ENCODE data around the gene TESK2. TPM values are rescaled to one million over a fixed set of nuclear protein-coding genes. Genes with fewer than 3 reads are reported as not detected.
"Not testable (repeated sequence)": the region's sequence is repeated elsewhere in the genome, so short reads cannot be mapped to it uniquely, and the experiment has no call there.

The TESK2 gene
- total RNA-seq, 1 donor from 2014 or later, result 1.5 TPM

DNA sequence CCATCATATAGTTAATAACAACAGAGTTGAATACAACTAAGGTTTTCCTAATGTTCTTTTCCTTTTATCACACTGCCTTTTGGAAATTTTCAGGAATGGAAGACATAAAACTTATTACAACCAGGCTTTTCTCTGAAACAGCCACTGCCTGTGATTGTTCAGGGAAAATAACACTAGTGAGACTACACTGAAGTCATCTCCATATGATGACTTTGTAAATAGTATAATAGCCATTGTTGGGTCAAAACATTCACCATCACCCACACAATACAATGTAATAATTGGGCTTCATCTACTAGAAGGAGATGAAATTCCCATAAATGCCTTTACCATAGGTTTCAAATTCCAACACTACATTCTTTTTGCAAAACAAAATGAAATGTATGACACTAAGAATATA lies 5.0 kb downstream of the TESK2 start:
- intact Hi-C loops (cut with DNase I), result no loop called here
- DNase-seq (no peak), ATAC-seq (ENCODE audit: poor library complexity) (no peak)

DNA sequence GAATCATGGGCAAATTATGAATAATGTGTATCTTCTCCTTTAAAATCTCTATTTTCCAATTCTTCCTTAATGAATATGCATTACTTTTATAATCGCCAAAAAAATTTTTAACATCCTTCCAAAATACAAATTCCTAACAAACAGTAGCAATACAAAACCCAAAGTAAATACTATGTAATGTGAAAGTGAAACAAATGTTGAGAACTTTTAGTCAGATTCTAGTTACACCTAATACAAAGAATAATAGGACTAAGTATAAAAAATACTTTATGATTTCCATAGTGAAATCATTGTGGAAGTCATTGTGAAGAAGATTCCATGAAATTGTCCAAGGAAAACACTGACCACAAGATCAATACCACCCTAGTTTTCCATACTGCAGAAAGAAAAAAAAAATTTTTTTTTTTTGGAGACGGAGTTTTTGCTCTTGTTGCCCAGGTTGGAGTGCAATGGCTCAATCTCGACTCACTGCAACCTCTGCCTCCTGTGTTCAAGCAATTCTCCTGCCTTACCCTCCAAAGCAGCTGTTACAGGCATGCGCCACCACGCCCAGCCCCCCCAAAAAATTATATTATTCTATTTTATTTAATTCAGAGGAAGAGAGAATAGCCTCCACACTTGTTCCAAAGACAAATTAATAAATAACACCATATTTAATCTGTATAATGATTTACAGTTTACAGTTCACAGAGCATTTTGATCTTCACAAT lies 11.8 kb downstream of the TESK2 start:
- DNase-seq, result no peak
- no peak for ATAC-seq (ENCODE audit: poor library complexity)
- intact Hi-C loops (cut with DNase I), result no loop called here

DNA sequence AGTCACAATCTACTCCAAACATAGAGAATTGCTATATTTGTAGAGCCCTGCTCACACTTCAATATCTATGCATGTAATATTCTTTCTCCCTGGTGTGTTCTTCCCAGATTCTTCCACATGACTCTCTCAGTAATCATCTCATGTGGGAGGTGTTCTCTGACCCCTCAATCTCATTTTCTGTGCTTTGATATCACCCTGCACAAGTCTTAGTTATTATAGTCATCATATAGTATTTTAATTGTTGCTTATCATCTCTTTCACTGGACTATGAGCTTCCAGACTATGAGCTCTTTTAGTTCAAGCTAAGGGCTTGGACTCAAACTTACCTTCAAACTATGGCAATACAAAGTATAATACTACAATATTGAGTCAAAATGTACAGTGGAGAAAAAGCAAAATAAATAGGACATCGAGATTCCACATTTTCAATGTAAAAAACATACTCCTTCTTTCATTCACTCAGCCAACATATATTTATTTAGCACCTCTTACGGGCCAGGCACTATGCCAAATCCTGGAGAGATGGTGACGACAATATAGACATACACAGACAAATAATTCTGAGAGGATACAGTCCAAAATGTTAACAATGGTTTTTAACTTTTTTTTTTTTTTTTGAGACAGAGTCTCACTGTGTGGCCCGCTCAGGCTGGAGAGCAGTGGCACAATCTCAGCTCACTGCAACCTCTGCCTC lies 12.7 kb downstream of the TESK2 start:
- ATAC-seq (ENCODE audit: poor library complexity) (no peak), DNase-seq (no peak)
- intact Hi-C loops (cut with DNase I), result no loop called here

DNA sequence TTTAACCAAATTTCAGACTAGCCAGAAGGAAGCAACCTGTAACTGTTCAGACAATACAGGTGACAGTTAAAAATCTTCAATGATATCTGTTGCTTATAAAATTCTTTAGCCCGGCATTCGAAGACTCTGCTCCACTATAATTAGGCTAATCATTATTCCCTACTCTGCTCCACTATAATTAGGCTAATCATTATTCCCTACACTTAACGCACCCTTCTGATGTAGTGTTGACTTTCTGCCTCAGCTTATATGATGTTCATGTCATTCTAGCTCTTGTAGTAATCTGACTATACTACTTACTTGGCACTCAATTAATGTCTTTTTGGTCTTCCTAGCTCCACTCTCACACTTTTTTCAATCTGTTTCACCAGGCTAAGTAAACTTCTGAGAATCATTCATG lies 13.3 kb downstream of the TESK2 start:
- DNase-seq, result no peak
- intact Hi-C loops (cut with DNase I), result no loop called here
- ATAC-seq (ENCODE audit: poor library complexity), result no peak

DNA sequence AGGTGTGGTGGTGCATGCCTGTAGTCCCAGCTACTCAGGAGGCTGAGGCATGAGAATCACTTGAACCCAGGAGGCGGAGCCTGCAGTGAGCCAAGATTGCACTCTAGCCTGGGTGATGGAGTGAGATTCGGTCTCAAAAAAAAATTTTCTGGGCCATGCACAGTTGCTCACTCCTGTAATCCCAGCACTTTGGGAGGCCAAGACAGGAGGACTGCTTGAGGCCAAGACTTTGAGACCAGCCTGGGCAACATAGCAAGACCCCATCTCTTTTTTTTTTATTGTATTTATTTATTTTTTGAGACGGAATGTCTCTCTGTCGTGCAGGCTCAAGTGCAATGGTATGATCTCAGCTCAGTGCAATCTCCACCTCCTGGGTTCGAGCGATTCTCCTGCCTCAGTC lies 16.8 kb downstream of the TESK2 start:
- ATAC-seq (ENCODE audit: poor library complexity); intact Hi-C loops (cut with DNase I); DNase-seq: not testable (repeated sequence)

DNA sequence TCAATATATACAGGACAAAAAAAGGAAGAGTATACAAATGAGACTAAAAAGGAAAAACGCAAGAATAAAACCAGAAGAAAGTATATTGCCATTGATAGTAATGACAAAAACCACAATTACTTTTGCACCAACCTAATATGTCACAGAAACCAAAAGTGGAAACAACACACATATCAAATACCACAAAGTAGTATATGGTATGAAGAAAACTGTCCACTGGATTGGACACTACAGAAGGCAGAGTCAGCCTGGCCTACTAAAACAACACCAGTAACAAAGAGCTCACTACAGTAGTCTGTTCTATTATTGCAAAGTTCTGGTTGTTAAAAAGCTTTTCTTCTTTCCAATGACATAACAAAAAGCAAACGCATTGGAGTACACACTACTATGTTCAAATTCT lies 17.7 kb downstream of the TESK2 start:
- ATAC-seq (ENCODE audit: poor library complexity), result no peak
- intact Hi-C loops (cut with DNase I), result no loop called here

DNA sequence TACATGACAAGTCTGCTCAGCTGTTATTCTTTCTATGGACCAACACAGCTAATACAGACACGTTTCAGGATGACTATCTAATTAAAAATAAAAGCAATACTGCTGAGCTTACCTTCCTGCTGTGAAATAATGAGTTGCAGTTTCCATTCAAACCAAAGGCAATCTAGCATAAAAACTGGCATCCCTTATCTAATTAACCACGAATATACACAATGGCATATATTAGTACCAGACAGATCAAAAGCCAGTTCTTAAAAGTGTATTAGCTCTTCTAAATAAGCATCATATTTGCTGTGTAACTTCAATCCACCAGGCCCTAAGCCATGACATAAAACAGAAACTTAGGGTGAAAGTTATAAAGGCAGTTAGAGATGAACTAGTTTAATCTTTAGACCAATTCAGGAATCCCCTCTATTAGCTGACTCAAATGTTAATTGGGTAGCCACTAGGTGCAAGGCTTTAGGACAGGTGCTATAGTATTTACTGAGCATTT lies 20.6 kb downstream of the TESK2 start:
- intact Hi-C loops (cut with DNase I), result no loop called here

More for the DNA sequence above, 17.7 kb downstream of the TESK2 start:
- DNase-seq, result no peak

DNA sequence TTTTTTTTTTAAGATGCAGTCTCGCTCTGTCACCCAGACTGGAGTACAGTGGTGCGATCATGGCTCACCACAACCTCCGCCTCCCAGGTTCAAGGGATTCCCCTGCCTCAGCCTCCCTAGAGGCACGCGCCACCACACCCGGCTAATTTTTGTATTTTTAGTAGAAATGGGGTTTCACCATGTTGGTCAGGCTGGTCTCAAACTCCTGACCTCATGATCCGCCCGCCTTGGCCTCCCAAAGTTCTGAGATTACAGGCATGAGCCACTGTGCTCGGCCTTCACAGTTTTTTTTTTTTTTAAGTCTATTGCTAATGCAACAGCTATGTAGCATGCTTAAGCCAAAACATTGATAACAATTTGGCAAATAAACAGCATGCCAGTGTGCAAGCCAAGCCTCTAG lies 23.6 kb downstream of the TESK2 start:
- ATAC-seq (ENCODE audit: poor library complexity); intact Hi-C loops (cut with DNase I); DNase-seq: not testable (repeated sequence)

More for the DNA sequence above, 20.6 kb downstream of the TESK2 start:
- DNase-seq (no peak), ATAC-seq (ENCODE audit: poor library complexity) (no peak)

DNA sequence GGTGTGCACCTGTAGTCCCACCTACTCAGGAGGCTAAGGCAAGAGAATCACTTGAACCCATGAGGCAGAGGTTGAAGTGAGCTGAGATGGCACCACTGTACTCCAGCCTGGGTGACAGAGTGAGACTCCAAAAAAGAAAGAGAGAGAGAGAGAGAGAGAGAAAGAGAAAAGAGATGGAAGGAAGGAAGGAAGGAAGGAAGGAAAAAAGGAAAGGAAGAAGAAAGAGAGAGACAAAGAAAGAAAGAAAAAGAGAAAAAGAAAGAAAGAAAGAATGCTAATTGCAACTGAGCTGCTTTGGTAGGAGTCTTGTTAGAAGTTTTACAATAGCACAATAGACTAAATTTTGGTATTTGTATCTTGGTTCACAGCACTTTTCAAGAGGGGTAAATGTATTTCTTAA lies 25.7 kb downstream of the TESK2 start:
- no peak for DNase-seq
- no peak for ATAC-seq (ENCODE audit: poor library complexity)
- intact Hi-C loops (cut with DNase I), result no loop called here

DNA sequence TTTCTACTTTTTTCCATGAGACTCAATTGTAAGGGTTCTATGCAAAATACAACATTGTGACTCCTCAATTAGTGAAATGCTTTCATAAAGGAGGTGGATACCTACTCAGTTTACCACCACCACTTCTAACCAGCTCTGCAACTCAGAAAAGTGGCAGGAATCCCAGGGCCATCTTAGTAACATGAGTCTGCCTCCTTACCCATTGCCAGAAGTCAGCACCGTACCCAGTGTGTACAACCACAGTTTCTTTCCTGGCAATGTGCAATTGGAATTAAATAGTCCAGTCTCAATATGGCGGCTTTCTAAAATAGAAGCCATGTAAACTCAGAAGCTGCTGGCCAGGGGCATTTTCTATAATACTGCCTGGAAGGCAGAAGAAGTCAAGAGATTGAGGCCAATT lies 32.1 kb downstream of the TESK2 start:
- ATAC-seq (ENCODE audit: poor library complexity), result no peak
- no peak for DNase-seq
- intact Hi-C loops (cut with DNase I), result no loop called here

DNA sequence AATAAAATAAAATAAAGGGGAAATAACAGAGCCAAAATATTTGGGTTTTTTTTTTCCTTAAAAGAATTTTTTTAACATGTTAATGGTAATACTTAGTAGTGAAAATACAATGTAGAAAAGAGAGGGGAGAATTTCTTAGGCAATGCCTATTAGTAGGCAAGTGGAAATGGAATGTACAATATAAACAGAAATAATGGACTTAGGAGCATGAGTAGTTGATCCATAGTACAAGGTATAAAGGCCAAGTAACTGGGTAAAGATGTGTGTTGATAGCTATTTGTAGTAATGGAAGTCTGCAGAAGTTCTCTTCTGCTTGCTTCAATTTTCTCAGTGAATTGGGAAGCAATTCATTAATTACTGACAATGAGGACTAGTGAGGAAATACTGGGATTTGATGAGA lies 34.4 kb downstream of the TESK2 start:
- ATAC-seq (ENCODE audit: poor library complexity), result no peak

DNA sequence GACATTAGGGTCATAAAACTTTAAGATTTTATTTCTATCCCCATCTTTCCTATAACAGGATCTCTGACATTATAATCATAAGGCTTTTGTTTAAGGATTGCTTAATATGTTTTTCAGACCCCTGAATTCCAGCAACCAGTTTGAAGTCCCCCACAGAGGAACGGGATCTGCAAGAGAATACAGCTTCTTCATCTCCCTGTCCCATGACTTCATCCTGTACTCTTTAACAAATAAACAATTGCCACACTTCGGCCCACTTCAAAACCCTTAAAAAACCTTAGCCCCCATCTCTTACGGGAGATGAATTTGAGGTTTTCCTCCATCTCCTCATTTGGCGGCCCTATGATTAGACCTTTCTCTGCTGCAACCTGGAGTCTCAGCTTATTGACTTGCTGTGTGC lies 35.8 kb downstream of the TESK2 start:
- DNase-seq (no peak), ATAC-seq (ENCODE audit: poor library complexity) (no peak)

More for the DNA sequence above, 34.4 kb downstream of the TESK2 start:
- no peak for DNase-seq
- intact Hi-C loops (cut with DNase I), result no loop called here

DNA sequence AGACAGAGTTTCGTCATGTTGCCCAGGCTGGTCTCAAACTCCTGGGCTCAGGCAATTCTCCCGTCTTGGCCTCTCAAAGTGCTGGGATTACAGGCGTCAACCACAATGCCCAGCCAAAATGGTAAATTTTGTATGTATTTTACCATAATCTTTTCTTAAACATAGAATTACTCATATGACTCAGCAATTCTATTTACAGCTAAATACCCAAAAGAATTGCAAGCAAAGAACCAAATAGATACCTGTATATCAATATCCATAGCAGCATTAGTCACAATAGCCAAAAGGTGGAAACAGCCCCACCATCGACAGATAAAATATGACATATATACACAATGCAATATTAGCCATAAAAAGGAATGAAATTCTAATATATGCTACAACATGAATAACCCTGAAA lies 36.5 kb downstream of the TESK2 start:
- intact Hi-C loops (cut with DNase I), result no loop called here
- DNase-seq (no peak), ATAC-seq (ENCODE audit: poor library complexity) (no peak)

More for the DNA sequence above, 35.8 kb downstream of the TESK2 start:
- intact Hi-C loops (cut with DNase I), result no loop called here

DNA sequence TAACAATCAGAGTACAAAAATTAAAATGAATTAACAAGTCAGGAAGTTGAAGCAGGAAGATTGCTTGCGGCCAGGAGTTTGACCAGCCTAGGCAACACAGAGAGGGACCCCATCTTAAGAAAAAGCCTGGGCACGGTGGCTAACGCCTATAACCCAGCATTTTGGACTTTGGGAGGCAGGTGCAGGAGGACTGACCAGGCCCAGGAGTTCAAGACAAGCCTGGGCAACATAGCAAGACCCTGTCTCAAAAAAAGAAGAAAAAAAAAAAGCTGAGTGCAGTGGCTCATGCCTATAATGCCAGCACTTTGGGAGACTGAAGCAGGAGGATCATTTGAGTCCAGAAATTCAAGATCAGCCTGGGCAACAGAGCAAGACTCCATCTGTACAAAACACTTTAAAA lies 38.5 kb downstream of the TESK2 start:
- DNase-seq (no peak), ATAC-seq (ENCODE audit: poor library complexity) (no peak)
- intact Hi-C loops (cut with DNase I), result no loop called here

DNA sequence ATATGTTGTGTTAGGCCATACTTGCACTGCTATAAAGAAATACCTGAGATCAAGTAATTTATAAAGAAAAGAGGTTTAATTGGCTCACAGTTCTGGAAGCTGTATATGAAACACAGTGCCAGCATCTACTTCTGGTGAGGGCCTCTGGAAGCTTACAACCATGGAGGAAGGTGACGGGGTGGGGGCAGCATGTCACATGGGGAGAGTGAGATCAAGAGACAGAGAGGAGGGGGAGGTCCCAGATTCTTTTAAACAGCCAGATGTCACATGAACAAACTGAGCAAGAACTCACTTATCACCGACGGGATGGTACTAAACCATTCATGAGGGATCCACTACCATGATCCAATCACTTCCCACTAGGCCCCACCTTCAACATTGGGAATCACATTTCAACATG lies 42.6 kb downstream of the TESK2 start:
- DNase-seq, result no peak
- intact Hi-C loops (cut with DNase I), result no loop called here
- no peak for ATAC-seq (ENCODE audit: poor library complexity)

DNA sequence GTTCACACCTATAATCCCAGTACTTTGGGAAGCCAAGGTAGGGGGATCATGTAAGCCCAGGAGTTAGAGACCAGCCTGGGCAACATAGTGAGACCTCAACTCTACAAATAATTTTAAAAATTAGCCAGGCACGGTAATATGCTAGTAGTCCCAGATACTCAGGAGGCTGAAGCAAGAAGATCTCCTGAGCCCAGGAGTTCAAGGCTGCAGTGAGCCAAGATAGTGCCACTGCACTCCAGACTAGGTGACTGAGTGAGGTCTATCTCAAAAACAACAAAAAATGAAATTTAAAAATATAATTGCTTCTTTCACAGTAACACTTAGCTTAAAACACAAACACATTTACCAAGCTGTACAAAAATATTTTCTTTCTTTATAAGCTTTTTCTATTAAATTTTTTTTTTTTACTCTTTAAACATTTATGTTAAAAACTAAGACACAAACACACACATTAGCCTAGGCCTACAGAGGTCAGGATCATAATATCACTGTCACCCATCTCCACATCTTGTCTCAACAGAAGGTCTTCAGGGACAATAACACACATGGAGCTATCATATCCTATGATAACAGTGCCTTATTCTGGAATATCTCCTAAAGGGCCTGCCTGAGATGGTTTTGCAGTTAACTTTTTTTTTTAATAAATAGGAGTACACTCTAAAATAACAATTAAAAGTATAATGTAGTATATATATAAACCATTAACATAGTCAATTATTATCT lies 43.9 kb downstream of the TESK2 start:
- ATAC-seq (ENCODE audit: poor library complexity) (no peak), DNase-seq (no peak)
- intact Hi-C loops (cut with DNase I), result no loop called here

DNA sequence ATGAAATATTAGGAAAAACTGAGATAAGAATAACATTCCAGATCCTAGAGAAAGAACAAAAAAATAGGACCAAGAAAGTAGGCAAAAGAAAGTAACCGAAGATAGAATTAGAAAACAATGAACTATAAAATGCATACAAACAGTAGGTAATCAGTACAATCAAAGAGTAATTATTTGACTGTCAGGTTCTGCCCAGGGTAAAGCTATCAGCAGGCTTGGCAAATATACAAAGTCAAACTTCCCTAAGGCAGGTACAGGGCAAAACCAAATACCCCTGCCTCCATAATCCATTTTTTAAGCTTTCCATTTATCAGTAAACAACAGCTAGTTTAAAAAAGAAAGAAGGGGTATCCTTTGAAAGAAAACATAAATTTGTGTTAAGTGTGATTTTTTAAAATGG lies 44.4 kb downstream of the TESK2 start:
- ATAC-seq (ENCODE audit: poor library complexity) (no peak), DNase-seq (no peak)
- intact Hi-C loops (cut with DNase I), result no loop called here

DNA sequence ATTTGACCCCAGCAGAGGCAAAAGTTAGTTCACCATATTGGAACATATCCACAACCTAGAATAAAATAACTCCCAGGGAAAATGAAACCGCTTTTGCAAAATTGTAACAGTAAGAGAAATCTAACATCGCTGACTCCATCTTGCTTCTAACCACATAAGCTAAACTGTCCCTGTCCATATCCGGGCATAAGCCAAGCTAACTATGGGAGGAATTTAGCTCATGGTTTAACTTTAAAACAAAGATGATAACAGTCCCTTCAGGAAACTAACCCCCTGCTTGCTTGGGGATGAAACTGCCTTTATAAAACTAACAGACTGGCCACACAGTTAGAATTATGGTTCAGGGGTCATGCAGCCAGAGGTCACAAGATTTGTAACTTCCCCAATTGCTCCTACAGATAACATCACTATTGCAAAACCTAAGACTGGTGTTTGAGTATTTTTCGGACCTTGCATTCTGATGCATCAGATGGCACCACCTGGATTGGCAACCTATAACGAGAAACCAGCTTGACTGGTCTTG lies 46.3 kb downstream of the TESK2 start:
- DNase-seq (no peak), ATAC-seq (ENCODE audit: poor library complexity) (no peak)
- intact Hi-C loops (cut with DNase I), result no loop called here
